Activated naive CD8-positive, alpha-beta T cell treated with anti-CD3 and anti-CD28 coated beads, Interleukin-2, amount 10 ng/mL, durations not matched to agents 7 days and 5 days (primary cell): Measurements from ENCODE around the gene MCOLN2. TPM values are rescaled to one million over a fixed set of nuclear protein-coding genes. Genes with fewer than 3 reads are reported as not detected.

Experiments
- ATAC-seq: fragments of 150-1000 bp; cut with Tn5 transposase; one replicate; pipeline ENCODE4 v1.10.0; 2021; ENCODE audit warnings: low read depth, moderate library complexity
- POLR2A ChIA-PET: fragments of 350-600 bp; sonication (Branson Sonifier 250); formaldehyde crosslinking; loops from one replicate; lab custom pipeline; 2021; ENCODE audit warnings: antibody characterized with exemption; lab: Charles Lee
- DNase-seq: peaks from one replicate; pipeline ENCODE4 v3.0.0; 2021
- H3K27ac Mint-ChIP-seq: one replicate; pipeline ENCODE4 v1.8.0; 2022; ENCODE audit warnings: mild to moderate bottlenecking, mixed read lengths
- H3K27me3 Mint-ChIP-seq: one replicate; pipeline ENCODE4 v1.8.0; 2022; ENCODE audit warnings: mild to moderate bottlenecking, moderate library complexity, mixed read lengths
- H3K36me3 Mint-ChIP-seq: one replicate; pipeline ENCODE4 v1.8.0; 2021; ENCODE audit warnings: mild to moderate bottlenecking, mixed read lengths
- H3K4me1 Mint-ChIP-seq: one replicate; pipeline ENCODE4 v1.8.0; 2021; ENCODE audit warnings: mixed read lengths
- H3K4me3 Mint-ChIP-seq: one replicate; pipeline ENCODE4 v1.8.0; 2022; ENCODE audit warnings: mild to moderate bottlenecking, moderate library complexity, mixed read lengths
- H3K9me3 Mint-ChIP-seq: one replicate; pipeline ENCODE4 v1.8.0; 2021; ENCODE audit warnings: mixed read lengths
- total RNA-seq, 2 experiments: library from RNA; stranded (reverse); gene quantifications; one replicate each; pipeline ENCODE4 v1.2.3, GENCODE V29; 2021

MCOLN2 gene
- total RNA-seq, 2 experiments from 2014 or later, result 18.8 to 19.9 TPM

- H3K4me3 Mint-ChIP-seq, result peak overlapping the region; percentile 66
- no peaks in the 10 kb centered on the region for H3K27me3 Mint-ChIP-seq
- ATAC-seq, result peak; percentile 72
- no peak for DNase-seq
- POLR2A ChIA-PET, result interaction anchor here (1.3 kb wide), 2 partner anchors 13 to 14 kb away, joined by 4 read pairs; no protein-coding TSS in a partner anchor
- H3K27ac Mint-ChIP-seq, result peak overlapping the region; percentile 69
- peaks cover 41% of the 10 kb centered on the region for H3K4me1 Mint-ChIP-seq
- peaks cover 2% of the 10 kb centered on the region for H3K9me3 Mint-ChIP-seq
- peaks cover 22% of the 10 kb centered on the region for H3K36me3 Mint-ChIP-seq
Measured at GRCh38 chr1:84972377-84972987, 24.4 kb downstream of the MCOLN2 start.

- Mint-ChIP-seq H3K4me3 (peak overlapping the region; percentile 66), H3K36me3 (peaks cover 21% of the 10 kb centered on the region), H3K27ac (peak overlapping the region; percentile 69), H3K27me3 (no peaks in the 10 kb centered on the region), H3K9me3 (peaks cover 2% of the 10 kb centered on the region), H3K4me1 (peaks cover 41% of the 10 kb centered on the region)
- DNase-seq (no peak), ATAC-seq (no peak)
- POLR2A ChIA-PET, result interaction anchor here (1.3 kb wide), 2 partner anchors 12 to 14 kb away, joined by 4 read pairs; no protein-coding TSS in a partner anchor
Measured at GRCh38 chr1:84971957-84972356, 25.0 kb downstream of the MCOLN2 start.

GRCh38 chr1:84969489-84970250, 27.2 kb downstream of the MCOLN2 start:
- Mint-ChIP-seq H3K27me3 (no peaks in the 10 kb centered on the region), H3K27ac (peak overlapping the region; percentile 60), H3K4me3 (no peak overlapping the region), H3K9me3 (no peaks in the 10 kb centered on the region), H3K4me1 (peaks cover 38% of the 10 kb centered on the region), H3K36me3 (peaks cover 18% of the 10 kb centered on the region)
- ATAC-seq (peak; percentile 19), DNase-seq (no peak)
- POLR2A ChIA-PET, result no interaction called here

- Mint-ChIP-seq H3K4me3 (no peak overlapping the region), H3K36me3 (peaks cover 18% of the 10 kb centered on the region), H3K27me3 (no peaks in the 10 kb centered on the region), H3K4me1 (peaks cover 36% of the 10 kb centered on the region), H3K27ac (no peak overlapping the region), H3K9me3 (no peaks in the 10 kb centered on the region)
- DNase-seq (no peak), ATAC-seq (no peak)
- POLR2A ChIA-PET, result no interaction called here
Measured at GRCh38 chr1:84968865-84969264, 28.0 kb downstream of the MCOLN2 start.

- Mint-ChIP-seq H3K36me3 (peaks cover 23% of the 10 kb centered on the region), H3K27me3 (no peaks in the 10 kb centered on the region), H3K9me3 (peaks cover 1% of the 10 kb centered on the region), H3K27ac (no peak overlapping the region), H3K4me3 (no peak overlapping the region), H3K4me1 (peaks cover 29% of the 10 kb centered on the region)
- DNase-seq (no peak), ATAC-seq (no peak)
- POLR2A ChIA-PET, result no interaction called here
Measured at GRCh38 chr1:84968101-84968500, 28.8 kb downstream of the MCOLN2 start.

GRCh38 chr1:84967666-84968065, 29.2 kb downstream of the MCOLN2 start:
- no peak overlapping the region for H3K27ac Mint-ChIP-seq
- no peak overlapping the region for H3K4me3 Mint-ChIP-seq
- H3K36me3 Mint-ChIP-seq, result peaks cover 24% of the 10 kb centered on the region
- DNase-seq, result no peak
- peaks cover 1% of the 10 kb centered on the region for H3K9me3 Mint-ChIP-seq
- ATAC-seq, result no peak
- peaks cover 25% of the 10 kb centered on the region for H3K4me1 Mint-ChIP-seq
- POLR2A ChIA-PET, result no interaction called here
- no peaks in the 10 kb centered on the region for H3K27me3 Mint-ChIP-seq

- H3K27ac Mint-ChIP-seq, result no peak overlapping the region
- peaks cover 17% of the 10 kb centered on the region for H3K36me3 Mint-ChIP-seq
- no peaks in the 10 kb centered on the region for H3K27me3 Mint-ChIP-seq
- DNase-seq (no peak), ATAC-seq (no peak)
- H3K9me3 Mint-ChIP-seq, result peaks cover 1% of the 10 kb centered on the region
- POLR2A ChIA-PET, result no interaction called here
- H3K4me3 Mint-ChIP-seq, result no peak overlapping the region
- peaks cover 11% of the 10 kb centered on the region for H3K4me1 Mint-ChIP-seq
Measured at GRCh38 chr1:84963021-84963420, 33.9 kb downstream of the MCOLN2 start.

- ATAC-seq, result no peak
Measured at GRCh38 chr1:84961316-84961715, 35.6 kb downstream of the MCOLN2 start.

GRCh38 chr1:84960371-84960770, 36.5 kb downstream of the MCOLN2 start:
- Mint-ChIP-seq H3K4me3 (no peak overlapping the region), H3K27me3 (no peaks in the 10 kb centered on the region), H3K27ac (no peak overlapping the region), H3K4me1 (peaks cover 11% of the 10 kb centered on the region), H3K36me3 (peaks cover 35% of the 10 kb centered on the region), H3K9me3 (peaks cover 1% of the 10 kb centered on the region)
- DNase-seq (no peak), ATAC-seq (no peak)
- POLR2A ChIA-PET, result interaction anchor here (0.6 to 1.2 kb wide), 2 partner anchors 11 to 251 kb away, joined by 3 read pairs; no protein-coding TSS in a partner anchor

More at GRCh38 chr1:84961316-84961715, 35.6 kb downstream of the MCOLN2 start:
- Mint-ChIP-seq H3K9me3 (peaks cover 1% of the 10 kb centered on the region), H3K27me3 (no peaks in the 10 kb centered on the region), H3K4me1 (peaks cover 11% of the 10 kb centered on the region), H3K4me3 (no peak overlapping the region), H3K36me3 (peaks cover 31% of the 10 kb centered on the region), H3K27ac (no peak overlapping the region)
- POLR2A ChIA-PET, result interaction anchor here (1.2 kb wide), 1 partner anchor 12 kb away, joined by 3 read pairs; no protein-coding TSS in a partner anchor
- DNase-seq, result no peak

- POLR2A ChIA-PET, result interaction anchor here (1.0 kb wide), 1 partner anchor 13 kb away, joined by 4 read pairs; no protein-coding TSS in a partner anchor
Measured at GRCh38 chr1:84959294-84959693, 37.6 kb downstream of the MCOLN2 start.

GRCh38 chr1:84957966-84958365, 38.9 kb downstream of the MCOLN2 start:
- no peak overlapping the region for H3K27ac Mint-ChIP-seq

More at GRCh38 chr1:84959294-84959693, 37.6 kb downstream of the MCOLN2 start:
- no peak for DNase-seq
- Mint-ChIP-seq H3K27ac (peak overlapping the region; percentile 57), H3K36me3 (peaks cover 45% of the 10 kb centered on the region), H3K9me3 (peaks cover 1% of the 10 kb centered on the region), H3K27me3 (no peaks in the 10 kb centered on the region), H3K4me3 (no peak overlapping the region), H3K4me1 (peaks cover 11% of the 10 kb centered on the region)
- ATAC-seq, result peak; percentile 86

GRCh38 chr1:84956655-84957054, 40.3 kb downstream of the MCOLN2 start:
- Mint-ChIP-seq H3K27ac (no peak overlapping the region), H3K27me3 (no peaks in the 10 kb centered on the region), H3K4me1 (peaks cover 11% of the 10 kb centered on the region), H3K9me3 (no peaks in the 10 kb centered on the region), H3K4me3 (no peak overlapping the region), H3K36me3 (peaks cover 48% of the 10 kb centered on the region)
- ATAC-seq (no peak), DNase-seq (no peak)
- POLR2A ChIA-PET, result no interaction called here

More at GRCh38 chr1:84957966-84958365, 38.9 kb downstream of the MCOLN2 start:
- POLR2A ChIA-PET, result interaction anchor here (0.9 kb wide), 1 partner anchor 14 kb away, joined by 4 read pairs; no protein-coding TSS in a partner anchor
- Mint-ChIP-seq H3K4me3 (no peak overlapping the region), H3K27me3 (no peaks in the 10 kb centered on the region), H3K4me1 (peaks cover 11% of the 10 kb centered on the region), H3K9me3 (no peaks in the 10 kb centered on the region), H3K36me3 (peaks cover 42% of the 10 kb centered on the region)
- DNase-seq (no peak), ATAC-seq (no peak)

- Mint-ChIP-seq H3K36me3 (peaks cover 52% of the 10 kb centered on the region), H3K4me1 (peaks cover 11% of the 10 kb centered on the region), H3K27ac (no peak overlapping the region), H3K27me3 (no peaks in the 10 kb centered on the region), H3K9me3 (no peaks in the 10 kb centered on the region), H3K4me3 (no peak overlapping the region)
- ATAC-seq (no peak), DNase-seq (no peak)
- POLR2A ChIA-PET, result no interaction called here
Measured at GRCh38 chr1:84956097-84956496, 40.8 kb downstream of the MCOLN2 start.
